GM21786 (cell line): ENCODE measurements around the gene AGRN.
"Not testable (repeated sequence)": the region's sequence is repeated elsewhere in the genome, so short reads cannot be mapped to it uniquely, and the experiment has no call there.

ENCODE experiments used
- ATAC-seq: cut with Tn5 transposase; IDR thresholded peaks from one replicate; pipeline ENCODE4 v1.9.1; 2021; ENCODE audit not compliant: unreplicated experiment

Gene AGRN

DNA sequence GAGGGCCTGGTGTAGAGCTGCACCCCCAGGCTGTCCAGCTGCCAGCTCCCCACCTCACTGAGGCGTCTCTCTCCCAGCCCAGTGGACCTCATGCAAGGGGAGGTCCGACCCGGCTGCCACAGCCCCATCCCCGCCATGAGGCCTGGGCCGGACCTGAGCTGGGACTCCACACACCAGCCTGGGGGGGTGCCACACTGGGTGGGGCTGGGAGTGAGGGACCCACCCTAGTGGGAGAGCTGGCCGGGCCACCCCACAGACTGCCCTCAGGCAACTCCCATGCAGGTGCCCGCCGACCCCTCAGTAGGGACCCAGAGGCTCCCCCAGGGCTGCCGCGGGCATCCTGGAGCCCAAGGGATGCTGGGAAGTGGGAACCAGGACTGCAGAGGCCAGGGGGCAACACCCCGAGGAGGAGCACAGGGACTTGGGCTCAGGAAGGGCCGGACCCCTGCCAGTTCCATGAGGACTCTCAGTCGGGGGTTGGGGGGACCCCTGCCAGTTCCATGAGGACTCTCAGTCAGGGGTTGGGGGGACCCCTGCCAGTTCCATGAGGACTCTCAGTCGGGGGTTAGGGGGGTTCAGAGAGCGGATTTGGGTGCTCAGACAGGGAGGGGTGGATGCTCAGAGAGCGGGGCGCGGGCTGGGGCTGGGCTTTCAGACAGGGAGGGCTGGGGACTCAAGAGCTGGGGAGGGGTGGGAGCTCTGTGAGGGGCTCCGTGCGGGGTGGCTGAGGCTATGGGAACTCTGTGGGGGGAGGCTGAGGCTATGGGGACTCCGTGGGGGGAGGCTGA lies 55.4 kb downstream of the AGRN start:
- no peak for ATAC-seq

DNA sequence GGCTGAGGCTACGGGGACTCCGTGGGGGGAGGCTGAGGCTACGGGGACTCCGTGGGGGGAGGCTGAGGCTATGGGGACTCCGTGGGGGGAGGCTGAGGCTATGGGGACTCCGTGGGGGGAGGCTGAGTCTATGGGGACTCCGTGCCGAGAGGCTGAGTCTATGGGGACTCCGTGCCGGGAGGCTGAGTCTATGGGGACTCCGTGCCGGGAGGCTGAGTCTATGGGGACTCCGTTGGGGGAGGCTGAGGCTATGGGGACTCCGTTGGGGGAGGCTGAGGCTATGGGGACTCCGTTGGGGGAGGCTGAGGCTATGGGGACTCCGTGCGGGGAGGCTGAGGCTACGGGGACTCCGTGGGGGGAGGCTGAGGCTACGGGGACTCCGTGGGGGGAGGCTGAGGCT lies 57.5 kb downstream of the AGRN start:
- not testable (repeated sequence) for ATAC-seq

DNA sequence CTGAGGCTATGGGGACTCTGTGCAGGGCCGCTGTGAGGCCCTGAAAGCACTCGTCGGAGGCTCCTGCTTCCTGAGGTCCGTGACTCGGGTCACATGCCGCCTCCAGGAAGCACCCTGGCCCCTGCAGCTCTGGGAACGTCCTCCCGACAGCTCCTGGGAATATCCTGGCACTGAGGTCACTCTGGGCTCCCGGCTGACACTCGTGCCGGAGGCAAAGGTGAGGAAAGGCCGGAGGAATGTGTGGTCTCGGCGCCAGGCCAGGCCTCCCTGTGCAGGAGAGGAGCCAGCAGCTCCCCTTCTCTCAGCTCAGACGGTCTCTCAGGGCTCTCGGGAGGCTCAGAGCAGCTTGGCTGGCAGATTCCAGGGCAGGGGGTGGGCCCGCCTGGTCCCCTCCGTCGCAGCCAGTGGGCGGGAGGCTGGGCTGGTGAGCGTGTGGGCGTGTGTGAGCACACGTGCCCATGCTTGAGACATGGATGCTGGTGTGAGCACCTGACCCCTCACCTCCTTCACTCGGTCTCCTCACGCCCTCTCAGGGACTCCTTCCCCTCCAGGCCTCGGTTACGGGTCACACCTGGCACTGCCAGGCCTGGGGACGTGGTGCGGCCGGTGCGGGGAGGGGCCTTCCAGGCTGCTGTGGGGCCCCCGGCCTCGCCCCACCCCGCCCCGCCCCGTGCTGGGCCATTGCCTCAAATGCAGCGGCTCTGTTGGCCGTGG lies 59.6 kb downstream of the AGRN start:
- ATAC-seq = no peak

DNA sequence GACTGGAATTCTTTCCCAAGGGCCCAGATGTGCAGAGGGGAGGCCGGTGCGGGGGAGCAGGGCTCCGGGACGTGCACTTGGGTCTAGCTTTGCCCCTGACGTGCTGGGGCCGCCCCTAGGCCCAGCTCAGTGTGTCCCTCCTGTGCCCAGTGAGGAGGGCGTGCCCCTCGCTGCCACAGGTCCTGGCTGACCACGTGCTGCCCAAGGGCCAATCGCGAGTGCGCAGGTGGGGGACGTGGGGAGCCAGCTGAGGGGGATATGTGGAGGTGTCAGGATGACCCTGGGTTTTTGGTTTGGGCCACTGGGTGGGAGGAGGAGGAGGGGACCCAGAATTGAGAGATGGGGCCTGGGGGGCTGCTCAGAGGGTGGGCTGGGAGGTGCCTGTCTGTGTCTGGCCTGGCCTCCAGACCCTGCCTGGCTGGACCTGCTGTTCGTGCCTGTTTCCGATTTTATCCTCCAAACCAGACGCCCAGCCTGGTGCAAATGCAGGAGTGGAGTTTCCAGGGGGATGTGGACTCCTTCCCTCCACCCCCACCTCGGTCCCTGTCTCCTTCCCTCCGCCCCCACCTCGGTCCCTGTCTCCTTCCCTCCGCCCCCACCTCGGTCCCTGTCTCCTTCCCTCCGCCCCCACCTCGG lies 60.3 kb downstream of the AGRN start:
- ATAC-seq = no peak

DNA sequence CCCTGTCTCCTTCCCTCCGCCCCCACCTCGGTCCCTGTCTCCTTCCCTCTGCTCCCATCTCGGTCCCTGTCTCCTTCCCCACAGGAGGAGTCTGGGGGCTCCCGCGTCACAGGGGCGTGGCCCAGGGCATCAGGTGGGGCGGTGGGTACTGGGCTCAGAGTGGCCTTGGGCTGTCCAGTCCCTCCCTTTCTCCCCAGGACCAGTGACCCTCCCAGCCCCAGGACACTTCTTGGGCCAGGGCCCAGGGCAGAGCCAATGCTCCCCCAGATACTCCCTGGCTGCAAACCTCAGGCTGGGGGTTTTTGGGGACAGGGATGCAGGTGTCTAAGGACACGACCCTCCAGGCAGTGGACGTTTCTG lies 61.0 kb downstream of the AGRN start:
- no peak for ATAC-seq

DNA sequence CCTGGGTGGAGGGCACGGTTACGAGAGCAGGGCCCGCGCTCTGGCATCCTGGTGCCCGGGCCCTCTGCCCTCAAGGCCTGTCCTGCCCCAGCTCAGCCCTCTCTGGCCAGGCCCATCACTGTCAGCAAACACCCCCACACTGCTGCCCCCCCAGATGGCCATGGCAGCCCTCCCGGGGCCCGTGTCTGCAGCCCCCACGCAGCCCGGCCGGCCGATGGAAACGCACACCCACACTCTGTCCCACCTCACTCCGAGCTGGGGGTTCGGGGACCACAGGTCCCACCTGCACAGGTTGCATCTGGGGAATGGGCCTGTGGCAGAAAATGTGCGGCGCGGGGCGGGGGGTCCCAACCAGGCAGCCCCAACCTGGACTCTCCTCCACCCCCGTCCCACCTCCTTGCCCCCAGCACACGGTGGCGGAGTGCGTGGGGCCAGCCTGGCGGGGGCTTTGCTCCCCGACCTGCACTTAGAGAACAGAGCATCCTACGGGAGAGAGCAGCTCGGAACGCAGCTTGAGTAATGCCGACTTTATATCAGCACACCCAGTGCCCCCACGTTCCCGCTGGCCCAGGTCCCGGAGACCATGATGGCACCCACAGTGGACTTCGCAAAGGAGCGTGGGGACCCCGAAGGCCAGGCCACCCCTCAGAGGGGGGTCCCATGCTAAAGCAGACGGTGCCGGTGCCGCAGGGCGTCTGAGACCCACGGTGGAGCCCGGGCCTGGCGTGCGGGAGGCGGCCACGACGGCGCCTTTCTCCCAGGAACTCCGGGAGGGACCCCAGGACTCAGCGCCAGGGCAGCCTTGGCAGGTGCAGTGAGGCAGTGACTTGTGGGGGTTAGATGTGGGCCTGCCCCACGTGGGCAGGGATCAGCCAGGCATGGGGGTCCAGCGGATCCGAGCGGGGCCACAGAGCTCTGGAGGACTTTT lies 61.7 kb downstream of the AGRN start:
- ATAC-seq = no peak

DNA sequence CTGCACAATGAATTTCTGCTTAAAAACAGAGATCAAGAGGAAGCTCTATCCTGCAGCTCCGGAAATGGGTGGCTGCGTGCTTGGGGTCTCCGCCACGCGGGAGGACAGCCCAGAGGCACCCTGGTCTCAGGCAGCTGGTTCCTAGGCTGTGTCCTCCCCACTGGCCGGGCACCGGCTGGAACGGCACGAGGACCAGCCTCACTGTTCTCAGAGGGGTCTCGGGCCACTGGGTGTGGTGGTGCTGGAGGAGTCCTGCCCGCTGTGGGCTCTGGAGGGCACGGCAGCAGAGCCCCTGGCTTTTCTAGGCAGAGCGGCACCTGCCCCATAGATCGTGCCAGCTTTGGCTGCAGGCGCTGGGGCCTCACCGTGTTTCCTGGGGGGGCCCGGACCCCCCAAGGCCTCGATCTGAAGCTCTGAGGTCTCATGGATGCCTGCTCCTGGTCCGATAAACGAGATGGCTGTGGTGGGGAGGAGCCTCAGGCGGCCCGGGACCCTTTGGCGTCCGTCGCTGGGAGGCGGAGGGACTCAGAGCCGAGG lies 62.4 kb downstream of the AGRN start:
- ATAC-seq = no peak

DNA sequence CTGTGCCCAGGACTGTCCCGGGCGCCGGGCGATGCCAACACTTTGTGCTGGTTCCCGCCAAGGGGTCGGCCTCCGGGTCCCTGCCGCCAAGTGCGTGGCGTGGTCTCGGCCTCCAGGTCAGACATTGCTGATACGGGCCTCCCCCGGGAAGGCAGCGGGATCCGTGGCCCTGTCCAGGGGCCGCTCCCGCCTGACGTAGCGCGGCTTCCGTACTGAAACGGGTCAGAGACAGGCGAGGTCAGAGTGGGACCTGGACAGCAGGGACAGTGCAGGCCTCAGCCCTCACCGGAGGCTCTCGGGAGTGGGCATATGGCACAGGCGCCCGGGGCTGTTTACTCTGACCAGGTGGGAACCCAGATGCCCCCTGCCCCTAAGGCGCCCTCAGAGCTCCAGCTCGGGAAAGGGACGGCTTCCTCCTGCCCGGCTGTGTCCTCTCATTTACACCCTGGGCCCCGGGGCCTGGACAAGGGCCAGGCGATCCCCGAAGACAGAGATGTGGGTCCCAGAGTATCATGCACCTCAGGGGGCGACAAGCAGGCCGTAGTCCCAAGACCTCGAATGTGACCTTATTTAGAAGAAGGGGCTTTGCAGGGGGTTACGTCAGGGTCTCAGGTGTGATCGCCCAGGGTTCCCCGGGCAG lies 63.0 kb downstream of the AGRN start:
- ATAC-seq = no peak

DNA sequence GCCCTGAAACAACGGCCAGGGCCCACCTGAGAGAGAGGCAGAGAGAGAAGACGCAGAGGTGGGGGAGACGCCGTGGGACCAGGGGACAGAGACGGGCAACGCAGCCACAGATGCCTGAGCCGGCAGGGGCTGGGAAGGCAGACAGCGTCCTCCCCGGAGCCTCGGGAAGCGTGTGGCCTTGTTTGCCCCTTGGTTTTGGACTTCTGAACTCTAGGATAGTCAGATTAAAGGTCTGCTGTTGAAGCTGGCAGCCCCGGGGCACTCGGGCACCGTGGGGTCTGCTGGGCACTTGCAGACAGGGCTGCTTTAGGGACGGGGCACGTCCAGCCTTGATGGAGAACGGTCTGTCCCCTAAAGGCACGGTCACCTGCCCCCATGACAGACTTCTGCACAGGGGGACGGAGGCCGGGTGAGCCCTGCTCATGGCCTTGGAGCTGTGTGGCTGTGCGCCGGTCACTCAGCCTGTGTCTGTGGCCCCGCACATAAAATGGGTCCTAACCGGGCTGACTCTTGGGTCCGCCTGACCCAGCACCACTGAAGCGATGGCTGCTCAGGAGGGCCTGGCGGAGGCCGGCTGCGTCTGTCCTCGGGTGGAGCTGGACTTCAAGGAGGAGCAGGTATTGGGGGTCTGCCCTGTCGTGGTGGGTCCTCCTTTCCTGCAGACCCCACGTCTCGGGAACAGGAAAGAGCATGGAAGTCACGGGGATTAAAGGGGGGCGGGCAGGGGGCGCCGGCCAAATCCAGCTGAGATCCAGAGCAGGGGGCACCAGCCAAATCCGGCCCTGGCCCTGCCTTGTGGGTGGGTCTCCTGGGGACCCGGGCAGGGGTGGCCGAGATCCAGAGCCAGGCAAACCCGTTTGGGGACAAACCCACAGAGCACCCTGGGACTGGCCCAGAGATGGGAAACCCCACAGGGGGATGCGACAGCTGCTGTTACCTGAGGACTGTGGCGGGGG lies 63.8 kb downstream of the AGRN start:
- no peak for ATAC-seq

DNA sequence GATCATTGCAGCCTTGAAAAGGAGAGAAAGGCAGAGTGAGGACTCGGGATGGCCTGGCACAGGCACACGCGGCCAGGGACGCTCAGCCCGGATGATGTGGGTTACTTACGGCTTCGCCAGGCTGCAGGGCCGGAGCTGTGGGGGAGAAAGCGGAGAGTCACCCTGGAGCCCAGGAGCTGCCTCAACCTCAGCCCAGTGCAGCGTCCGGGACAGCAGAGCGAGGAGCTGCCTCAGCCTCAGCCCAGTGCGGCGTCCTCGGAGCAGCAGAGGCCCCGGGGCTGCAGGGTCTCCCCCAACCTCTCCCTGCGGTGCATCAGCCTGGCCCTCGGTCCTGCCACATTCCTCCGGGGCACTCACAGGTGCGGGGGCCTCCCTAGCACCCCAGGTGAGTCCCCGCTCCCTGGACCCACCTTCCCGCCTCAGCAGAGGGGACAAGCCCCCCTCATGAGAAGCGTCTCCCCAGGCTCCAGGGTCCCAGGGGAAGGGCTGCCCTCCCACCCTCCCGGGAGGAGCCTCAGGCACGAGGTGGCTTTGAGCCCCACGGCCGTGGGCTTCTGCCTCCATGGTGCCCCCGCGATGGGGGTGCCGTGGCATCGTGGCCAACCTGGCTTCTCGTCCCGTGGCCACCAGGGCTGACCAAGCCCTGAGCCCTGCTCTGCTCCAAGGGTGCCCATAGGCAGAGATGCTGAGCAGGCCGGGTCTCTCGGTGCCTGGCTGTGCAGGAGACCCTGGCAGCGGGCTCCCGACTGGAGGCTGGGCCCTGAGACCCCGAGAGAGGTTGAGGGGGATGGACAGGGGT lies 64.7 kb downstream of the AGRN start:
- no peak for ATAC-seq

DNA sequence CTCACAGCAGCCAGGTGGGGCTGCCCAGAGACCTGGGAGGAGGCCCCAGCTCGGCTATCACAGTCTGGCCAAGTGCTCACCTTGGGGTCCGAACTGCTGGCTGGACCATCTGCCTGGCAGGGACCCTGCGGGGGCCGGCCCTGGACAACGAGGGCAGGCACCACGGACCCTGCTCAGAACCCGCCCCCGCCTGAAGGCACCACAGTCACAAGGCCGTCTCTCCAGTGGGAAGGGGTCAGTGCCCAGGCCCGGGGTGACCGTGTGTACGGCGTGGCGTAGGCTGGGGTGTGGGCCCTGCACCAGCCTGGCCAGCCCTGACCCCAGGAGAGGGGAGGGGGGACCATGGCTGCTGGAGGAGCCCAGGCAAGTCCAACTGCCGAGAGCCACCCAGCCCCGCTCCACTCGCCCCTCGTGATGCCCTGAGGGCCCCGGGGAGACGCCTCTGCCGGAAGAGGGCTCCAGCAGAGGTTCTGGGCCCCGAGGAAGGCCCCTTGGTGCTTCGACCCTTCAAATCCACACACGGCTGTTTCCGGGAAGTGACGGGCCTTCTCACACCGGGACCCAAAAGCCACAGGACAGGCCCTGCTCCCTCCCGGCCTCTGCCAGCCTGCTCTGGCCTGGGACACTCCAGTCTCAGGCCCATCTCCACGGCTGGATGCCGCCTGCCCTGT lies 65.4 kb downstream of the AGRN start:
- no peak for ATAC-seq

DNA sequence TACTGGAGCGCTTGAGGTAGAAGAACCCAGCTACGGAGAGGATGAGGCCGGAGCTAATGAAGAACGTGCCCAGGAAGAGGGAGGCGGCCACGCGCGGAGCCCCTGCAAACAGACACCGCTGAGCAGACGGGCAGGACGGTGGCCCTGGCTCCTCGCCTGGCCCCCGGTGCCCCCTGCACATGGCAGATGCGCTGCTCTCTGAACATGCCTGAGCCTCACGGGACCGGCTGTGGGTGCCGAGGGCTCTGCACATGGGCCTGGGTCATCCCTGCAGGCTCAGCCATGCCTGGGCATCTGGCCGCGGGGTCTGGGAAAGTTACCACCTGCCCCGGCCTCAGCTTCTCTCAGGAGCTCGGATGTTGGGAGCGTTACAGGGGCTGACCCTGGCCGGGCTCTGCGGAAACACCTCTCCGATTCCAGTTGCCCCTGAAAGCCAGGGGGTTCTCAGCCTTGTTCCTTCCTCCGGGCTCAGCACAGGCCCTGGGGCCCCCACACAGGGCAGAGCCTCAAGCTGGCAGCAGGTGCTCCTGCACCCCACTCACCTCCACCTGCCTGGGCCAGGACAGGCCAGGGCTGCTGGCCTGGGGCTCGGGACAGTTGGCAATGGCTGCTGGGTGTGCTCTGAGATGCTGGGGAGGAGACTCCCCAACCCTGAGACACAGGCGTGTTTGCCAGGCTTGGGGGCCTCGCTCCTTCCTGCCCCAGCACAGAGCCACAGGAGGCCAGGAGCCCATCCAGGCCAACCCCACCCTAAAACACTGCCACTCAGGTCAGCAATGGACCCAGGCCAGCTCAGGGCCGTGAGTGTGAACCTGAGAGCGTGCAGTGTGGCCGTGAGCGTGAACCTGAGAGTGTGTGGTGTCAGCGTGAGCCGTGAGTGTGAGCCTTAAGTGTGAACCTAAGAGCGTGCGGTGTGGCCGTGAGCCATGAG lies 66.3 kb downstream of the AGRN start:
- ATAC-seq = no peak

DNA sequence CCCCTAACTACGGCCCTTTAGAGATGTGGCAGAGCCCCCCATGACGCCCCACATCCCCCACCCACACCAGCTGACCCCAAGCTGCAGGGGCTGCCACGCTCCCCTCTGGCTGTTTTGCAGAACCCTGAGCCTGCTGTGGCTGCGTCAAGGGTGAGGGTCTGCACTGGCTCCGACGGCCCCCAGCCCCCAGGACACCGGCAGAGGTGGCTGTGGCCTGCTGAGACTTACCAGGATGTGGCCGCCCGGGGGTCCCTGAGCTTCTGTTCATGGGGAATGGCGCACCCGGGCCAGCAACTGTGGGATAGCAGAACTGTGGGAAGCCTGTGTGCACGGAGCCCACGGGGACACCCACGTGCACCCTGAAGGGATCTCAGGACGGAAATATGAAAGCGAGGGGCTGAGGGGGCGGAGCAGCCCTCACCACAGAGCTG lies 67.0 kb downstream of the AGRN start:
- ATAC-seq = no peak

DNA sequence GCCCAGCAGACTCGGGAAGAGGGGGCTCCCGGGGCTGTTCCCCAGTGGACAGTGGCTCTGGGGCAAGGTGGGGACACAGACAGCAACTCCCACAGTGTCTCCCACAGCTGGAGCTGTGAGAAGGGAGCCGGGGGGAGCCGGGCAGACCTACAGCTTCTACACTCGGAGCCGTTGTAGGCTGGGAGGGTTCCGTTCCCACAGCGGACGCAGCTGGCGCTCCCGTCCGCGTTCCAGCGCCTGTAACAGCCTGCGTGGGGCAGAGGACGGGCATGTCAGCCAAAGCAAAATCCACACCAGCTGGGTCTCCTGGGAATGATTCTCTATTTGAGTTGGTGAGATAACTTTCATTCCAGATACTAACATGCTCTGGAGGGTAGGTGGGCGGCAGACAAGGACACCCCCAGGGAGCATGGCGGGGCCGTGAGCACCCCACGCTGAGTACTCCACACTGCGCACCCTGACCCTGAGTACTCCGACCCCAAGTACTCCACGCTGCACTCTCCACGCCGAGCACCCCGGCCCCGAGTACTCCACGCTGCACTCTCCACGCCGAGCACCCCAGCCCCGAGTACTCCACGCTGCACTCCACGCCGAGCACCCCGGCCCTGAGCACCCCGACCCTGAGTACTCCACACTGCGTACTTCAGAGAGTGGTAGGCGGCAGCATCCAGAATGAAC lies 67.6 kb downstream of the AGRN start:
- no peak for ATAC-seq

DNA sequence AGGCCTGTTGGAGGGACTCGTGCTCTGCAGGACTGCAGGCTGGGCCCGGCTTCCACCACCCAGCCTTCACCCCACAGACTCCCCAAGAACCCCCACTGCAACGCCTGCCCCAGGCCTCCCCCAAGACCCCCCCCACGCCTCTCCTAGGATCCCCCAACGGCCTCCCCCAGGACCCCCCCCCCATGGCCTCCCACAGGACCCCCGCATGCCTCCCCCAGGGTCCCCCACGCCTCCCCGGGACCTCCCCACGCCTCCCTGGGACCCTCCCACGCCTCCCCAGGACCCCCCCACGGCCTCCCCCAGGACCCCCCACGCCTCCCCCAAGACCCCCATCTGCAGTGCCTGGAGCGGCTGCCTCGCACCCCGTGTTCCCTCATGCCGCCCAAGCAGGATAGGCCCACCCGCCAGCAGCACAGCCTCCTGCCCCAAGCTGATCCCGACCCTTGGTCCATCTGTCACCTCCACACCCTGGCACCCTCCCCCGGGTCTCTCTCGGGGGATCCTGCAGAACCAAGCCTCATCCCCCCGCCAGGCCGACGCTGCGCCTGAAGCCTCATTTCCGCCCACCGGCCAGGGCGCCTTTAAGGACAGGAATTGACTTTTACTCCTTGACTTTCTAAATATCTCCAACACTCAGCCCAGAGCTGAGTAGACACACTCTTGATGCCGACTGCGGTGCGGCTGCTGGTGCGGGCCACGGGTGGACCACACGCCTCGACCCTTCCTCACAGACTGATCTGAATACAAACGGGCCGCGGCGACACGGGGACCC lies 68.3 kb downstream of the AGRN start:
- ATAC-seq = no peak
